ENCODE results near the gene SLC28A3.

The SLC28A3 gene

GRCh38 chr9:84294241-84294950 is 46.2 kb downstream of the SLC28A3 start:
- DNase-seq, result no peak

DNA sequence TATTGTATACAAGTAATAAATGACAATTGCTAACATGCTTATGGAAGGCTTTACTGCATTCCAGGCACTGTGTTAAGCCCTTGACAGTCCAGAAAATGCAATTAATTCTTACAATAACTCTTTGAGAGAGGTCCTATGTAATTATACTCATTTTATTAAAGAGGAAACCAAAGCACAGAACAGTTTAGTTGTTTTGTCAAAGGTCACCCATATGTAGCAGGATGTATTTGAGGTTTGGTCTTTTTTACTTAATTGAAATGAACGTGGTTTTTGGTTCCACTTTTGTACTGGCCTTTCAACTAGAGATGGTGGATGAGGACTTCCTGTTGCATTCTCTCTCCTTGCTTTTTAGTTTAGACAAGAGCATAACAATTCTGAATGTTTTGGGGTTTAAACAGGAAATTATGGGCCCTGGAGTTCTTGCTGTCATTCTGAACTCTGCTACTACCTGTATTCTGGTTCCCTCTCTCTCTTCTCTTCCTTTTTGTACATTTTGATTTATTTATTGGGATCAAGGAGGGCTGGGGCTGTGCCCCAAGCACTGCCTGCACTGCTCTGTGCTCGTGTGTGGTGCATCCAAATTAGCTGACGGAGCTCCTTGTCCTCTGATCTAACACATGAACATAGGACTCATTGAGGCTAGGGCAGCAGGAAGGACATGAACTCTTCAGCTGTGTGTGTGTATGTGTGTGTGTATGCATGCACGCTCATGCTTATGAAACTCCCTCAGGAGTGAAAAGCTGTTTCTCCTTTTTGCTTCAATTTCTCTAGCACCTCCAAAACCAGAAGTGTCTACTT is 47.4 kb downstream of the SLC28A3 start:
- no peak for DNase-seq

GRCh38 chr9:84285381-84285780 is 55.2 kb downstream of the SLC28A3 start:
- no peak for DNase-seq

DNA sequence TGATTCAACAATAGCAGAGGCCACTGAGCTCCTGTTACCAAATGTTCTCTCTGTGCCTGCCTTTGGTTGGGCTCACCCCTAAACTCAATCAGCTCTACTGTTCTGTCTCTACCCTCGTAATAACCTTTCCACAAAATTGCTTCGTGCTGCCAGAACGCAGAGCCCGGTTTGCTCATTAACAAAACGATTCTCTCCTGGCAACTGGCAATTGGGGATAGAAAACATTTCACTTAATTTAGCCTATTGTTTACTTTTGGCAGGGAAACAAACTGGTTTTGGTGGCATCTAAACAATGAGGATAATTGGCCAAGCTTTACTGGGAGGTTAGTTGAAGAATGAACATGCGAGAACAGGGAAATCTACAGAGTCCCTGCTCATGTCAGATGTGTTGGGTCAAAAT is 56.6 kb downstream of the SLC28A3 start:
- DNase-seq, result no peak

- DNase-seq, result no peak
These were observed 62.4 kb downstream of the SLC28A3 start for GRCh38 chr9:84278130-84278529.

DNA sequence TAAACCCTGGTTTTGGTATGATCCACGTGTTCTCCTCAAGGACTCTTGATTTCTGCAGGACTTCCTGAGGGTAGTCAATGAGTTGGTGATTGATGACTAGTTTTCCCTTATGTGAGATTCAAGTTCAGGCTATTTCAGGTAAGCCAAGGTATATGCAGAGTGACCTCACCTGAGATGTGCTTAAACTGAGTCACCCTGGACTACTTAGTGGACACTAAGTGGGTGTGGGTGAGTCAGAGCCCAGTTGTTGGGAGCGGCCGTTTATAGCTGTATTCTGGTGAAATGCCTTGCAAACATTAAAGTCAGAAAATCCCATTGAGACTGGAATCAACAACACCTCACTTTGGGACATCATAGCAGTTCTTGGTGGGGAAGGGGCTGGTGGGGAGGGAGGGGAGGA is 62.9 kb downstream of the SLC28A3 start:
- no peak for DNase-seq

DNA sequence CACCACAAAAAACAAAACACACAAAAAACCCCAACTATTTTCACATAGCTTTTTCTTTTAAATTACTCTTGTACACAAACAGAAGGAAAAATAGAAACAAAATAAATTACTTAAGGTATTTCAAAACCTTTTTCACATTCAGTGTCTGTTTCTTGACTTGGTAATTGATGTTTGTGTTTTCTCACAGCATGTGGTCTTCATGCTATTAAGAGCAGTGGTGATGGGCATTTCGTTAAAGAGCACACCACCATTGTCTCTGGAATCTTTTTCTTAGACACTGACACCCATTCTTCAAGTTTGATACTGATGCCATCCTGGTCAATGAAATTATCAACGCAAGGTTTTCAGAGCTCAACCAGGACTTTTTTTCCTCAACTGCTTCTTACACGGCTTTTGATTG is 63.8 kb downstream of the SLC28A3 start:
- DNase-seq, result no peak

DNA sequence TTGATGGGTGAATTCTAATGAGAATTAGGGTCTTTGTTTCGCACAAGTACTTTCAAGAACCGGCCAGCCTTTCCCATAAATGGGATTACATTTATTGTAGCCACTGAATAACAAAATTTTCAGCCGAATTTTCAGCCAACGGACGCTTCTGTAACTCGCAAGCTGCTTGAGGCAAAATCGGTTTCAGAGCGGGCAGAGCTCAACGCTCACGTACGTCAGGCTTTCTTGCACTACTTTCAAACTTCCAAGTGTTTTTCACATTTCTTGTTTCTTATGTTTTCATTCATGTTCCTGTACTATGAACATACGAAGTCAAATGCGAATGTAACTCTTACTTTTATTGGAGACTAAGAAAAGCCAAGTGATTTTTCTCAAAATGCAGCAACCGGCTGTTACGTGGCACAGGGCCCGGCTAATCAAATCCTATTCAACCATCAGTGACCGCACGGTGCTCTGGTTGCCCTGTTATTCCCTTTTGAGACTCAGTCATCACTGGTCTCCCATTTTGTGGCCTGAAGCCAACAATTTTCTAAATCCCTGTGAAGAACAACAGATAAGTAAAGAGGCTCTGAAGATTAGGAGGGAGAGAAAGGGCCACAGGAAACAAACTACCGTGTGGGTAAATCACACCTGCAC is 68.5 kb downstream of the SLC28A3 start:
- no peak for DNase-seq

GRCh38 chr9:84271531-84271900 is 69.0 kb downstream of the SLC28A3 start:
- no peak for DNase-seq

- no peak for DNase-seq
These were observed 69.6 kb downstream of the SLC28A3 start for GRCh38 chr9:84270847-84271530.

GRCh38 chr9:84266087-84266561 is 74.4 kb downstream of the SLC28A3 start:
- no peak for DNase-seq

DNA sequence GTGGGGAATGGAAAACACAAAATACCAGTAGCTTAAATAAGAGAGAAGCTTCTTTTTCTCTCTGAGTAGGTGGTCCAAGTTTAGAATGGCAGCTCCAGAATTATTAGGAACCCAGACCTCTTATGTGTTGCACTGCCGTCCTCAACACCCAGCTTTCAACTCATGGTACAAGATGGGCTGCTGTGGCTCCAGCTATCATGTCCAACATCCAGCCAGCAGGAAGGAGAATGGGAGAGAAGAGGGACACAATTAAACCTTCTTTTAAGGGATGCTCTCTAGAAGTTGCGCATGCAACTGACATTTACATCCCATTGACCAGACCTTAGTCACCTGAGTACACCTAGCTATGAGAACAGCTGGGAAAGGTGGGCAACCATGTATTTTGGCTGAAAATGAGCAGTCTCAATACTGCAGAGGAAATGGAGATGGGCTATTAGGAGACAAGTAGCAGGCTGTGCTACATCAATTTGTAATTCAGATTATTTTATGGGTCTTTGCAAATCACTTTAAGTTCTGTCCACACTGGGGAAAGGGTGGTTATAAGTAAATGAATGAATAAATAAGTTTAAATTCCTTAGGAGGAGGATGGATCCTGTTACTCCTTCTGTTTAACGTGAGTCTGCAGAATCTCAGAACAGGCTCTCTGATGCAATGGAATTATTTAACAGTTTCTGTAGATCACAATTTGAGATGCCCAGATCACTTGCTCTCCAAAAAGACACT is 76.1 kb downstream of the SLC28A3 start:
- DNase-seq, result no peak

GRCh38 chr9:84261070-84261746 is 79.3 kb downstream of the SLC28A3 start:
- peak; percentile 75 for DNase-seq

- DNase-seq, result no peak
These were observed 82.2 kb downstream of the SLC28A3 start for GRCh38 chr9:84258371-84258770.

DNA sequence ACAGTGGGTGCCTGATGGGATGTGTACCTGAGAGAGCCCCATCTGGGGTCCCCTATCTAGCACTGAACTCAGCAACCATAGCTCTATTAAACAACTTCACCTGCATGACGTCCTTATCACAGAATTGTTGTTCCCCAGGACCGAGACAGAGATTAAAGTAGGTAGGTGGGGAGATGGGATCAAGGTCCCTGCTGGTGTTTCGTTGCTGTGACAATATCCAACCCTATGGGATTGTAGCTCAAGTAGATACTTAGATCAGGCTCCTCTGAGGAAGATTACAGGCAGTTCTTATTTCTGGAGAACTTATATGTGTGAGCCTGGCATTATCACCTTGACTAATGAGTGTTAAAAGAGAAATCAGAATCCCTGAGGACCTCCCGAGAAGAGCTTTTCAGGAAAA is 84.9 kb downstream of the SLC28A3 start:
- DNase-seq, result no peak

- no peak for DNase-seq
These were observed 85.6 kb downstream of the SLC28A3 start for GRCh38 chr9:84254972-84255371.

DNA sequence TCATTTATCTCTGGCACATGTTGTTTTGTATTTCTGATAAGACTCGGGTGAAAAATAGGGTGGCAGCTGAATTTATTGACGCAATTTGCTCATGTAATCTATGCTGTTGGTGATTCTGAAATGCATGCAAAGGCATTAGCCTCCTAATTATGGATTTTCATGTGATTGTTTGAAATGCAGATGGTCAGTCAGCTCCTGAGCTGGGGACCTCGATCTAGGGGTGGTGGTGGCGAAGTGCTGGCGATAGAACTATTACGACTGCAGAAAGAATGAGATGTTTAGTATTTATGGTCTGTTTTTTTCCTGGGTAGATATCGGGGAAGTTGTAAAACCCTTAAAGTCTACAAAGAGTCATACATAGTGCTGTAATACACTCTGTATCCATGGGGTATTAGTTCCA is 88.6 kb downstream of the SLC28A3 start:
- no peak for DNase-seq

- no peak for DNase-seq
These were observed 98.7 kb downstream of the SLC28A3 start for GRCh38 chr9:84241817-84242373.

DNA sequence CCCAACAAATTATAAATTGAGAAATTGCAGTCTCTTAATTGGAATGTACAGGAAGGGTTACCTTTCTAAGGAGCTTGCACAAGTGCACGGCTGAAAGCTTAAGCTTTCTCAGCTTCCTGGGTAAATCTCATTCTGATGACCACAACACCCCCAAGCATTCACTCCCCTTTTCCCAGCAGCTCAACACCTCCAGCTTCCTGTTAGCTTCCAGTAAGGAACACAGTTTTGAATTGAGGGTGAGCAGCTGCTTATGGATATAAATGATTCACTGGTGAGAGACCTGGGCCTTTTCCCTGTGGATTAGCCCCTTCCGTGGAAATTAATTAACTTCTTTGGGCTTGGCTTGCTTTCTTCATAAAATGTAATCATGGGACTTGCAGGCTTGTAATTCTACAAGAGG is 101.2 kb downstream of the SLC28A3 start:
- DNase-seq, result no peak

- DNase-seq, result no peak
These were observed 101.9 kb downstream of the SLC28A3 start for GRCh38 chr9:84238652-84239051.

DNA sequence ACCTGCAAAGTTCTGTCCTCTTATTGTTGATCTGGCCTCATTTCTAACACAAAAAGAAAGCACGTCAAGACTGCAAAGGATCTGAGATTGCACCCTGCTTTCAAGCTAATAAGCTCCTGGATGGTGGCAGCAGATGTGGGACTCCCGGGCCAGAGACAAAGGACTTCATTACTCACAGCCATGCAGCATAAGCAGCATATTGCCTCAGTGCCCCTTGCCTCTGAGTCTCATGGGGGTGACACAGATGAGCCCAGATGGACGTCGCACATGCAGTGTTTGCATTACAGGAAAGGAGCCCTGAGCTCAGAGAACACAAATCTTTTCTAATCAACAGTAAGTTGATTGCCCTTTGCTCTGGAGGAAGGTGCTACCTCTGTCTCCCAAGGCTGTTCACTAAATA is 105.0 kb downstream of the SLC28A3 start:
- no peak for DNase-seq
